Measurements from ENCODE around the gene KRTAP2-1.

DNA sequence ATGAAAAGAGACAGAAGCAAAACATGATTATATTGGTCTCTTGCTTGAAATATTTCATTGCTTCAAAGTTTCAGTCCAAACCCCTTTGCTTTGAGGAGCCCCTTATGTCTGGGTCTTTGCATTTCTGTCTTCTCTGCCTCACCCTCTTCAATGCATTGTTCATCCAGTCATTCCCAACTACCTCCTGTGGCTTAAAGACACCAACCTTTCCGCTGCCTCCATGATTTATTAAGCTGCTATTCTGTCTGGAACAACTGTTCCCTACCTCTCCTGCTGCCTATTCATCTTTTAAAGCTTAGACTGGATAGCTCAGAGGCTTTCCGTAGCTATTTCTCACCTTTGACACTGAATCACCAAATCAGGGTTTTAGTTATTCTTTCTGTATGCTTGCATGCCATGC is 49.8 kb downstream of the KRTAP2-1 start:
- TF ChIP-seq, protein P1, sequence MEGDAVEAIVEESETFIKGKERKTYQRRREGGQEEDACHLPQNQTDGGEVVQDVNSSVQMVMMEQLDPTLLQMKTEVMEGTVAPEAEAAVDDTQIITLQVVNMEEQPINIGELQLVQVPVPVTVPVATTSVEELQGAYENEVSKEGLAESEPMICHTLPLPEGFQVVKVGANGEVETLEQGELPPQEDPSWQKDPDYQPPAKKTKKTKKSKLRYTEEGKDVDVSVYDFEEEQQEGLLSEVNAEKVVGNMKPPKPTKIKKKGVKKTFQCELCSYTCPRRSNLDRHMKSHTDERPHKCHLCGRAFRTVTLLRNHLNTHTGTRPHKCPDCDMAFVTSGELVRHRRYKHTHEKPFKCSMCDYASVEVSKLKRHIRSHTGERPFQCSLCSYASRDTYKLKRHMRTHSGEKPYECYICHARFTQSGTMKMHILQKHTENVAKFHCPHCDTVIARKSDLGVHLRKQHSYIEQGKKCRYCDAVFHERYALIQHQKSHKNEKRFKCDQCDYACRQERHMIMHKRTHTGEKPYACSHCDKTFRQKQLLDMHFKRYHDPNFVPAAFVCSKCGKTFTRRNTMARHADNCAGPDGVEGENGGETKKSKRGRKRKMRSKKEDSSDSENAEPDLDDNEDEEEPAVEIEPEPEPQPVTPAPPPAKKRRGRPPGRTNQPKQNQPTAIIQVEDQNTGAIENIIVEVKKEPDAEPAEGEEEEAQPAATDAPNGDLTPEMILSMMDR (IDR thresholded peaks at IDR 0.05) = no peak
- TF ChIP-seq POLR2A (IDR thresholded peaks at IDR 0.05) = no peak
- TF ChIP-seq EP300 (IDR thresholded peaks at IDR 0.05) = no peak
